Right renal cortex interstitium (tissue), 3 donors: ENCODE results near the gene ADAMTS17. TPM values are rescaled to one million over a fixed set of nuclear protein-coding genes. Genes with fewer than 3 reads are reported as not detected.
"Not testable (repeated sequence)": the region's sequence is repeated elsewhere in the genome, so short reads cannot be mapped to it uniquely, and the experiment has no call there.

Experiments
- DNase-seq, 3 donors: peaks; one replicate each; pipeline ENCODE4 v3.0.0-alpha.2; 2013; ENCODE audit warnings: low read depth in 3 of 3, low spot score in 2 of 3
- polyA plus RNA-seq, 3 donors: library from polyadenylated mRNA; unstranded; fragments of 120-200 nt; gene quantifications; one replicate each; pipeline ENCODE4 v1.2.1, GENCODE V29; 2013; ENCODE audit not compliant: insufficient read length in 3 of 3

The ADAMTS17 gene
- polyA plus RNA-seq, 3 donors, result 1.4 to 2.1 (median 2.1) TPM

GRCh38 chr15:100341239-100341749 is 481 bp downstream of the ADAMTS17 start:
- no peak for DNase-seq

- no peak for DNase-seq
Observed at GRCh38 chr15:100340721-100341238, 995 bp downstream of the ADAMTS17 start.

- DNase-seq, result no peak
Observed at GRCh38 chr15:100339999-100340398, 1.8 kb downstream of the ADAMTS17 start.

- not testable (repeated sequence) for DNase-seq
Observed at GRCh38 chr15:100339451-100339850, 2.3 kb downstream of the ADAMTS17 start.

GRCh38 chr15:100338971-100339444 is 2.8 kb downstream of the ADAMTS17 start:
- DNase-seq, result peak in 2 of 3 donors; percentile 44 to 56

GRCh38 chr15:100338247-100338646 is 3.5 kb downstream of the ADAMTS17 start:
- DNase-seq, result no peak

- no peak for DNase-seq
Observed at GRCh38 chr15:100337096-100338044, 4.4 kb downstream of the ADAMTS17 start.

GRCh38 chr15:100336061-100336460 is 5.7 kb downstream of the ADAMTS17 start:
- DNase-seq, result no peak

GRCh38 chr15:100335335-100335999 is 6.3 kb downstream of the ADAMTS17 start:
- DNase-seq, result no peak

- DNase-seq, result no peak
Observed at GRCh38 chr15:100334905-100335304, 6.9 kb downstream of the ADAMTS17 start.

GRCh38 chr15:100334456-100334855 is 7.3 kb downstream of the ADAMTS17 start:
- DNase-seq, result no peak

- DNase-seq, result no peak
Observed at GRCh38 chr15:100334015-100334414, 7.8 kb downstream of the ADAMTS17 start.

GRCh38 chr15:100333236-100333635 is 8.5 kb downstream of the ADAMTS17 start:
- no peak for DNase-seq

GRCh38 chr15:100332721-100333120 is 9.1 kb downstream of the ADAMTS17 start:
- no peak for DNase-seq

- no peak for DNase-seq
Observed at GRCh38 chr15:100332231-100332630, 9.5 kb downstream of the ADAMTS17 start.

- DNase-seq, result no peak
Observed at GRCh38 chr15:100330629-100331215, 11.1 kb downstream of the ADAMTS17 start.

- DNase-seq, result no peak
Observed at GRCh38 chr15:100330221-100330620, 11.6 kb downstream of the ADAMTS17 start.

GRCh38 chr15:100328796-100329195 is 13.0 kb downstream of the ADAMTS17 start:
- no peak for DNase-seq

- DNase-seq, result no peak
Observed at GRCh38 chr15:100318880-100319279, 22.9 kb downstream of the ADAMTS17 start.

GRCh38 chr15:100314809-100315400 is 26.9 kb downstream of the ADAMTS17 start:
- no peak for DNase-seq
